Brain microvascular endothelial cell (primary cell): ENCODE results near the gene PTDSS2.
A peak's percentile ranks its signal among the peaks of the same experiment; 100 is the strongest.

Experiments
- DNase-seq: peaks from one replicate; pipeline ENCODE4 v3.0.0-alpha.2; 2020
- H3K27ac ChIP-seq: fragments of 250-450 bp; sonication (Bioruptor Pico); 2 replicates; pipeline ENCODE4 v1.5.1; 2020; ENCODE audit warnings: mild to moderate bottlenecking, moderate library complexity
- H3K27me3 ChIP-seq: fragments of 250-450 bp; sonication (Bioruptor Pico); replicated peaks from 2 replicates; pipeline ENCODE4 v1.5.1; 2020; ENCODE audit warnings: mild to moderate bottlenecking
- H3K36me3 ChIP-seq: fragments of 250-450 bp; sonication (Bioruptor Pico); replicated peaks from 2 replicates; pipeline ENCODE4 v1.5.1; 2020; ENCODE audit warnings: mild to moderate bottlenecking
- H3K4me3 ChIP-seq: 2 replicates; pipeline ENCODE4 v1.5.1; 2011; ENCODE audit warnings: low read depth, mild to moderate bottlenecking, control low read depth, low read length, moderate library complexity
- in situ Hi-C: cut with HindIII; loops from 2 replicates; pipeline ENCODE4 v1.10.0; 2017; ENCODE audit warnings: low sequenced_read_pairs, low pct_ligation_motif_present
- TF ChIP-seq, protein P1 (sequence below): IDR thresholded peaks from 2 replicates; pipeline ENCODE4 v1.5.1; 2011; ENCODE audit warnings: low read depth, mild to moderate bottlenecking, moderate library complexity, low read length, control low read depth, inconsistent platforms; ENCODE audit errors: missing control alignments

PTDSS2 gene

DNA sequence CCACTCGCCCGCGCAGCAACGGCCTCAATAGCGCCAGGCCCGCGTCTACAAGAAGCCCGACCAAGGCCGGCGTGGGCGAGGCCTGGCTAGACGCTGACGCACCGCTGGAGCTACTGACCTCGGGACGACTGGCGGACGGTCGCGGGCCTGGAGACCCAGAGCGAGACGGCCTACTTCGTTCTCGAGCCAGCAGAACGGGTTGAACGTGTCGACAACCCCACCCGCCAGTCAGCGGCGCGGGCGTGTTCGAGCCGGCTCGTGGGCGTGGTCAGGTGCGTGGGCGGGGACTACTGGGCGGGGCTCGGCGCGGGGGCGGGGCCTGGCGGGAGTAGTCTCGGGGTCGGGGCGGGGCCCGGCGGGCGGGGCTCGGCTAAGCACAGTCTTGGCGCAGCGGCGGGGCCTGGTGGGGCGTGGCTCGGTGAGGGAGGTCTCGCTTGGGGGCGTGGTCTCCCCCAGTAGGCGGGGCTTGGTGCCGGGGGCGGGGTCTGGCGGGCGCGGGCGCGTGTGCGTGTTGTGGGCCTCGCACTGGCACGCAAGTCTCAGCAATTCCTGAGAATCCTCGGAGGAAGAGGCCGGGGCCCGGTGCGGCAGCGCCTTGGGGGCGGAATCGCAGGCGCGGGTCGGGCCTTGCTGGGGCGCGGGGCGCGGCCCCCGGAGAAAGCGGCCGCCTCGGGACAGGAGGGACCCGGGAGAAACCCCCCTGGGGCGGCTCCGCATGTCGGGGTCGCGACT is 57.1 kb downstream of the PTDSS2 start, which contains the start of gene RNH1:
TSS of gene RNH1 (minus strand) at position 248 of the 732 bp plus-strand sequence. CDS start 5,080 bp downstream, outside the sequence.
- no peaks in the 10 kb centered on the region for H3K27me3 ChIP-seq
- peak within 1 kb of the TSS; percentile 99 for H3K27ac ChIP-seq
- DNase-seq: peak; percentile 94
- in situ Hi-C loops: no loop called here
- peaks cover 5% of the 10 kb centered on the region for H3K36me3 ChIP-seq
- H3K4me3 ChIP-seq: peak within 1 kb of the TSS; percentile 90
- TF ChIP-seq, protein P1, sequence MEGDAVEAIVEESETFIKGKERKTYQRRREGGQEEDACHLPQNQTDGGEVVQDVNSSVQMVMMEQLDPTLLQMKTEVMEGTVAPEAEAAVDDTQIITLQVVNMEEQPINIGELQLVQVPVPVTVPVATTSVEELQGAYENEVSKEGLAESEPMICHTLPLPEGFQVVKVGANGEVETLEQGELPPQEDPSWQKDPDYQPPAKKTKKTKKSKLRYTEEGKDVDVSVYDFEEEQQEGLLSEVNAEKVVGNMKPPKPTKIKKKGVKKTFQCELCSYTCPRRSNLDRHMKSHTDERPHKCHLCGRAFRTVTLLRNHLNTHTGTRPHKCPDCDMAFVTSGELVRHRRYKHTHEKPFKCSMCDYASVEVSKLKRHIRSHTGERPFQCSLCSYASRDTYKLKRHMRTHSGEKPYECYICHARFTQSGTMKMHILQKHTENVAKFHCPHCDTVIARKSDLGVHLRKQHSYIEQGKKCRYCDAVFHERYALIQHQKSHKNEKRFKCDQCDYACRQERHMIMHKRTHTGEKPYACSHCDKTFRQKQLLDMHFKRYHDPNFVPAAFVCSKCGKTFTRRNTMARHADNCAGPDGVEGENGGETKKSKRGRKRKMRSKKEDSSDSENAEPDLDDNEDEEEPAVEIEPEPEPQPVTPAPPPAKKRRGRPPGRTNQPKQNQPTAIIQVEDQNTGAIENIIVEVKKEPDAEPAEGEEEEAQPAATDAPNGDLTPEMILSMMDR: no peak

DNA sequence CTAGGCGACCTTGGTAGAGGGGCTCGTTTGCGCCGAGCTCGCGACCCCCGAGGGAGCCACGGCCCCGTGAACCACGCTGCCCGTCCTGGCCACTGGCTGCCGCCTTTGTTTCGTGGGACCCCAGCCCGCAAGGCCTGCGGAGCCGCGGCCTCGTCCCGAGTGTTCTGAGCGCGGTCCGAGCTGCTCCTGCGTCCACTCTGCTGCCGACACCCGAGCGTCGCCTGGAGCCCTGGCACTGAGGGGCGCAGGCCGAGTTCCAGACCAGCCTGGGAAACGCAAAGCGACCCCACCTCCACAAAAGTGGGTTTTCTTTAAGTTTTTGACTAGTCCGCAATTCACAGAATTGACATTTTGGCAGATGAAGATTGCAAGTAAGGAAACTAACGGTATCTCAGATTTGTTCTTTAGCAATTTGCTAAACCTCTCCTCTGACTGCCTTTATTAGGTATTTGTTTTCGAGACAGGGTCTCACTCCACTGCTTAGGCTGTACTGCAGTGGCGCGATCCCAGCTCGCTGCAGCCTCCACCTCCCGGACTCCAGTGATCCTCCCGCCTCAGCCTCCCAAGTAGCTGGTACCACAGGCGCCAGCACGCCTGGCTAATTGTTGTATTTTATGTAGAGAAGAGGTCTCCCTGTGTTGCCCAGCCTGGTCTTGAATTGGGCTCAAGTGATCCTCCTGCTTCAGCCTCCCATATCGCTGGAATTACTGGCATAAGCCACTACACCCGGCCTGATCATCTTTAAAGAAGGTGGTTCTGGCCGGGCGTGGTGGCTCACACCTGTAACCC is 57.8 kb downstream of the PTDSS2 start:
- H3K4me3 ChIP-seq: peak overlapping the region; percentile 90
- in situ Hi-C loops: no loop called here

DNA sequence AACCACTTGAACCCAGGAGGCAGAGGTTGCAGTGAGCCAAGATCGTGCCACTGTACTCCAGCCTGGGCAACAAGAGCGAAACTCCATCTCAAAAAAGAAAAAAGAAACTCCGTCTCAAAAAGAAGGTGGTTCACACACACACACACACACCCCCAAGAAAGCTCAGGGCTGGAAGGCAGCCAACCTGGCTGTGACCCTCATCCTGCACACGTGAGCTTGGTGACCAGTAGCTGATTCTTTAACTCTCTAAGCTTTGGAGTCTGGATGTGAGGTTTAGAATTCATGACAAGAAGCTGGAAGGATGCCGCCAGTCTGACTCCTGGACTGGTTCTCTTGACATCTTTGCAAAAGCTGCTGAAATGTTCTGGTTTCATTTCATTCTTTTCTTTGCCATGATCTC is 58.9 kb downstream of the PTDSS2 start:
- Histone ChIP-seq H3K36me3 (peaks cover 5% of the 10 kb centered on the region), H3K27ac (no peak overlapping the region), H3K4me3 (no peak overlapping the region), H3K27me3 (no peaks in the 10 kb centered on the region)
- in situ Hi-C loops: no loop called here
- TF ChIP-seq, protein P1: no peak
- DNase-seq: no peak

More for the DNA sequence above, 57.8 kb downstream of the PTDSS2 start:
- H3K36me3 ChIP-seq: peaks cover 5% of the 10 kb centered on the region
- H3K27ac ChIP-seq: peak overlapping the region; percentile 82
- TF ChIP-seq, protein P1: no peak
- no peaks in the 10 kb centered on the region for H3K27me3 ChIP-seq
- no peak for DNase-seq

DNA sequence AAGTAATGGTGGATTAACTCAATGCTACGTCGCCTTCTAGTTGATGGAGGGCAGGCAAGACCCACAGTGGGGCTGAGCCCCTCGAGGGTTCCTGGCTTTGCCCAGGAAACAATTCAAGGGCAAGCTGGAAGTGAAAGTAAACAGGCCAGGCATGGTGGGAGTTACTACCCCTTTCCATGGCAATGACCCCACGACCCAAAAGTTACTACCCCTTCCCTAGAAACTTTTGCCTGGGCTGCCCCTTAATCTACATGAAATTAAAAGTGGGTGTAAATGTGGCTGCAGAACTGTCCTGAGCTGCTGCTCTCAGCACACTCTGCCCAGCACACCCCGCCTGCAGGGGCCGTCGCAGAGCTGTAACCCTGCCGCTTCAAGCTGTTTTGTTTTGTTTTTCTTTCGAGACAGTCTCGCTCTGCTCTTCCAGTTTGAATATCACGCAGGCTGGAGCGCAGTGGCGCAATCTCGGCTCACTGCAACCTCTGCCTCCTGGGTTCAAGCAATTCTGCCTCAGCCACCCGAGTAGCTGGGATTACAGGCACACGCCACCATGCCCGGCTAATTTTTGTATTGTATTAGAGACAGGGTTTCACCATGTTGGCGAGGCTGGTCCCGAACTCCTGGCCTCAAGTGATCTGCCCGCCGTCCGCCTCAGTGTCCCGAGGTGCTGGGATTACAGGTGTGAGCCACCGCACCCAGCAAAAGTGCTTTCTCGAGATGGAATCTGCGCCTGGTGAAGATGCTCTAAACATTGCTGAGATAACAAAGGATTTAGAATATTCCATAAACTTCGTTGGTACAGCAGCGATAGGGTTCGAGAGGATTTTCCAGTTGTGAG is 62.9 kb downstream of the PTDSS2 start:
- TF ChIP-seq, protein P1: no peak
- Histone ChIP-seq H3K27ac (no peak overlapping the region), H3K36me3 (peaks cover 9% of the 10 kb centered on the region), H3K4me3 (no peak overlapping the region), H3K27me3 (no peaks in the 10 kb centered on the region)
- no peak for DNase-seq
- in situ Hi-C loops: no loop called here

DNA sequence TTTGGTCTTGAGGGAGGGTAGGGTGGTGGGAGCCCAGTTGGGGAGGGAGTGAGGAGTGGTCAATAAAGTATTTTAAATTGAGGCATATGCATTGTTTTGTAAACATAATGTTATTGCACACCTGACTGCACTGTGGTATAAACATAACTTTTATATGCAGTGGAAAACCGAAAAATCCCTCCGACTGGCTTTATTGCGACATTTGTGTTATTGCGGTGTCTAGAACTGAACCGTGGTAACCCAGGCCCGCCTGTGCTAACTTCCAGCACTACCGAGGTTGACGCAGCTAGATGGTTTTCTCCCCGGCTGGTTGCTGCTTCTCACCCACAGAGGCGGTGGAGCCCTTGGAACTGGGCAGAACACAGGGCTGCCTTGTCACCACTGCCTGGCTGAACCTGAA is 64.5 kb downstream of the PTDSS2 start:
- peaks cover 4% of the 10 kb centered on the region for H3K36me3 ChIP-seq
- TF ChIP-seq, protein P1: no peak
- in situ Hi-C loops: no loop called here
- H3K4me3 ChIP-seq: no peak overlapping the region
- no peak for DNase-seq
- H3K27ac ChIP-seq: no peak overlapping the region
- no peaks in the 10 kb centered on the region for H3K27me3 ChIP-seq
